Ramos (cell line): ENCODE data around the gene WDR33.
"Not testable (repeated sequence)": the region's sequence is repeated elsewhere in the genome, so short reads cannot be mapped to it uniquely, and the experiment has no call there.

Source experiments
- in situ Hi-C: fragments of 300-500 bp; cut with MboI; formaldehyde crosslinking; loops from one replicate; pipeline ENCODE4 v1.14.3; 2022; ENCODE audit warnings: low sequenced_read_pairs; ENCODE audit not compliant: unreplicated experiment

WDR33 gene

GRCh38 chr2:127811397-127812321 lies 688 bp upstream of the WDR33 start:
- in situ Hi-C loops: no loop called here

- in situ Hi-C loops: no loop called here
These were observed 784 bp downstream of the WDR33 start for GRCh38 chr2:127810156-127810618.

- in situ Hi-C loops: no loop called here
These were observed 3.2 kb downstream of the WDR33 start for GRCh38 chr2:127807678-127808353.

GRCh38 chr2:127806860-127807259 lies 4.1 kb downstream of the WDR33 start:
- in situ Hi-C loops: not testable (repeated sequence)

GRCh38 chr2:127805491-127805890 lies 5.5 kb downstream of the WDR33 start:
- in situ Hi-C loops: no loop called here

GRCh38 chr2:127799926-127800325 lies 11.0 kb downstream of the WDR33 start:
- in situ Hi-C loops: no loop called here

GRCh38 chr2:127796389-127796788 lies 14.6 kb downstream of the WDR33 start:
- in situ Hi-C loops: no loop called here

- in situ Hi-C loops: not testable (repeated sequence)
These were observed 16.1 kb downstream of the WDR33 start for GRCh38 chr2:127794901-127795300.

- in situ Hi-C loops: no loop called here
These were observed 18.2 kb downstream of the WDR33 start for GRCh38 chr2:127792805-127793204.

- in situ Hi-C loops: no loop called here
These were observed 20.1 kb downstream of the WDR33 start for GRCh38 chr2:127790694-127791529.

GRCh38 chr2:127786048-127786809 lies 24.7 kb downstream of the WDR33 start:
- in situ Hi-C loops: no loop called here

GRCh38 chr2:127784965-127785518 lies 25.9 kb downstream of the WDR33 start:
- in situ Hi-C loops: no loop called here

- in situ Hi-C loops: no loop called here
These were observed 27.9 kb downstream of the WDR33 start for GRCh38 chr2:127783101-127783500.

- in situ Hi-C loops: no loop called here
These were observed 32.1 kb downstream of the WDR33 start for GRCh38 chr2:127778850-127779249.

- in situ Hi-C loops: no loop called here
These were observed 32.5 kb downstream of the WDR33 start for GRCh38 chr2:127778447-127778846.

- in situ Hi-C loops: no loop called here
These were observed 34.7 kb downstream of the WDR33 start for GRCh38 chr2:127776122-127776780.

GRCh38 chr2:127771756-127772155 lies 39.2 kb downstream of the WDR33 start:
- in situ Hi-C loops: no loop called here

- in situ Hi-C loops: no loop called here
These were observed 39.8 kb downstream of the WDR33 start for GRCh38 chr2:127770973-127771735.
